ENCODE measurements around the gene BMX.

BMX gene

DNA sequence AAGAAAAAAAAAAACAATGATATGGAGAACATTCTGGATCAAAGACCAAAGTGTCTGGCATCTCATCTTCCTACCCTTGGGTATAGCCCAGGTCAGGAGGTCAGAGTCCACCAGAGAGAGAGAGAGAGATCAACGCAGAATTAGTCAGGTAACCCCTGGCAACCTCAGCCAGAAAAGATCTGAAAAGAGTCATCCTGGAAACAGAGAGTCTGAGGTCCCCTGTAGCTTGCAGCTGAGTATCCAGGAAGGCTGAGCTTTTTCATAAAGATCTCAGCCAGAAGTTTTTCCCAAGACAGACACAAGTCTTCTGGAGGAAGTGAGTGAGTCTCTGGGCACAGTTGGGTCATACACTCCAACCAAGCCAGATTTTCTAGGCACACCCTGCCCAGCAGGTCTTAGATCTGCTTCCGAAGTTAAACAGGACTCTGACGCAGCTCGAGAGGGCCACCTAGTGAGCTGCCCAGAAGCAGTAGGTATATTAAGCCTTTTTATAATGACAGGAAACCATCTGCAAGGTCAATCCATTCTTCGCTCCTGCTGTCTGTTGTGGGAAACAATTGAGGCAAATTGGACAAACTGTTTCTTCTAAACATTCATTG, 64.5 kb downstream of the BMX start:
- peak; percentile 3 for DNase-seq (ENCODE audit: low read depth)
- TF ChIP-seq CTCF (IDR thresholded peaks at IDR 0.05; ENCODE audit: low read depth, low read length, missing control alignments), result peak; percentile 59
- no peak overlapping the region for H3K4me3 ChIP-seq (ENCODE audit: low read depth, low read length)

- no peak overlapping the region for H3K4me3 ChIP-seq (ENCODE audit: low read depth, low read length)
- no peak for TF ChIP-seq CTCF (IDR thresholded peaks at IDR 0.05; ENCODE audit: low read depth, low read length, missing control alignments)
- DNase-seq (ENCODE audit: low read depth), result no peak
Measured at GRCh38 chrX:15566244-15566643, 65.6 kb downstream of the BMX start.

DNA sequence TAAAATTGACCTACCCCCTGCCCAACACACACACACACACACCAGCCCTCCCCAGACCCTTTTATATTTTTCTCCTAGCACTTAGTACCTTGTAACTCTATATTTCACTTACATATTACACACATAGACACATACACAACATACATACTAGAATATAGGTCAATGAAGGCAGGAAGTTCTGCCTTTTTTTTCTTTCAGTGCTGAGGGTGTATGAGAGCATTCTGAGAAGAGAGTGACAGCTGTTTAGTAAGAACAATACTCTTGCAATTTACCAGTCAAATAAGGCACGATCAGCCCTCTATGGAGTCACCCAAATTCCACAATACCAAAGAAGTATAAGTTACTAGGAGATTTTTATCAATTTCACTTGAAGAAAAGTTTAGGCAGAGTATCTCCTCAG, 66.7 kb downstream of the BMX start:
- no peak for DNase-seq (ENCODE audit: low read depth)
- TF ChIP-seq CTCF (IDR thresholded peaks at IDR 0.05; ENCODE audit: low read depth, low read length, missing control alignments), result no peak
- no peak overlapping the region for H3K4me3 ChIP-seq (ENCODE audit: low read depth, low read length)

- H3K4me3 ChIP-seq (ENCODE audit: low read depth, low read length), result no peak overlapping the region
- DNase-seq (ENCODE audit: low read depth), result no peak
- no peak for TF ChIP-seq CTCF (IDR thresholded peaks at IDR 0.05; ENCODE audit: low read depth, low read length, missing control alignments)
Measured at GRCh38 chrX:15567886-15568616, 67.4 kb downstream of the BMX start.

DNA sequence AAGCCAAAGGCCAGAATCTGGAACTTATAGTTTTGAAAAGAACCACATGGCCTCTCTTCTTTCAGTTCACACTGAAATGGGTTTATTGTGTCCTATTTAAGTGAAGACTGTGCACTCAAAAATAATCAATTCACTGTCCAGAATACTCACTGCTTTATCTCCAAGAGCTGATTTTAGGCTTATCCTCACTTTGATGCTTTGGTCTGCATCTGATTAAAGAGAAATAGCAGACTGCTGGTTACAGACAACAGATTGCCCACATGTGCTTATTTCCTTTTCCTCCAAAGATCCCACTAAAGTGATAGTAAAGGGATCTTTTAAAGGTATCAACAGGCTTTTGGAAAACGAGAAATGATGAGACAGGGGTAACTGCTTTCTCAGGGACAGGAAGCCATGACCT, 69.5 kb downstream of the BMX start:
- no peak for TF ChIP-seq CTCF (IDR thresholded peaks at IDR 0.05; ENCODE audit: low read depth, low read length, missing control alignments)
- H3K4me3 ChIP-seq (ENCODE audit: low read depth, low read length), result no peak overlapping the region
- no peak for DNase-seq (ENCODE audit: low read depth)

- H3K4me3 ChIP-seq (ENCODE audit: low read depth, low read length), result no peak overlapping the region
- DNase-seq (ENCODE audit: low read depth), result no peak
- no peak for TF ChIP-seq CTCF (IDR thresholded peaks at IDR 0.05; ENCODE audit: low read depth, low read length, missing control alignments)
Measured at GRCh38 chrX:15574017-15574416, 73.4 kb downstream of the BMX start.

DNA sequence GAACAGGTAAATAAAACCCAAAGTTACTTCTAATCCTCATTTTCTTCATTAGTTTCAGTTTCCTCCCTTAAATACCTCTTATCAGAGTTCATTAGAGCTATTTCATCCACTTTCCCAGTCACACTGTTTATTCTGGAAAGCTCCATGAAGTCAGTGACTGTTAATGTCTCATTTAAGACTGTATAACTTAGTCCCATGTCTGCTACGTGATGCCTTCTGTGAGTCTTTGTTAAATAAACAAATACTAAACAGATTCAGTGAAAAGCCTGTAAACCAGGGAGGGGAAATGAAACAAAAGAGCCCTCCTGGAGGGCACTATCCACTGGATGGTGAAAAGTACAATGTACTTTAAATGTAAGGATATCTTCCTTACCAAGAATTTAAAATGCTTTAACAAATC, 75.4 kb downstream of the BMX start:
- DNase-seq (ENCODE audit: low read depth), result no peak
- no peak for TF ChIP-seq CTCF (IDR thresholded peaks at IDR 0.05; ENCODE audit: low read depth, low read length, missing control alignments)
- H3K4me3 ChIP-seq (ENCODE audit: low read depth, low read length), result no peak overlapping the region

Measured in GM12864 (cell line).